Adipocyte (in vitro differentiated cells): ENCODE measurements around the gene JAZF1.

Experiments
- DNase-seq: peaks from one replicate; pipeline ENCODE4 v3.0.0-alpha.2; 2015; ENCODE audit warnings: low read depth
- H3K27me3 ChIP-seq: replicated peaks from 2 replicates; pipeline ENCODE4 v1.7.0; 2013; ENCODE audit warnings: mild to moderate bottlenecking, low read length, moderate library complexity; ENCODE audit not compliant: control insufficient read depth, insufficient read depth
- H3K36me3 ChIP-seq: 2 replicates; pipeline ENCODE4 v1.7.0; 2013; ENCODE audit warnings: low read length, mild to moderate bottlenecking, moderate library complexity; ENCODE audit not compliant: control insufficient read depth, insufficient read depth, severe bottlenecking
- H3K4me1 ChIP-seq: 2 replicates; pipeline ENCODE4 v1.7.0; 2013; ENCODE audit warnings: mild to moderate bottlenecking, low read length, moderate library complexity; ENCODE audit not compliant: control insufficient read depth, insufficient read depth
- H3K4me3 ChIP-seq: 2 replicates; pipeline ENCODE4 v1.7.0; 2013; ENCODE audit warnings: mild to moderate bottlenecking, low read length, moderate library complexity
- H3K9ac ChIP-seq: 2 replicates; pipeline ENCODE4 v1.7.0; 2013; ENCODE audit warnings: mild to moderate bottlenecking, low read length, moderate library complexity
- H3K9me3 ChIP-seq: 2 replicates; pipeline ENCODE4 v1.7.0; 2013; ENCODE audit warnings: mild to moderate bottlenecking, low read length, moderate library complexity; ENCODE audit not compliant: control insufficient read depth

JAZF1 gene

DNA sequence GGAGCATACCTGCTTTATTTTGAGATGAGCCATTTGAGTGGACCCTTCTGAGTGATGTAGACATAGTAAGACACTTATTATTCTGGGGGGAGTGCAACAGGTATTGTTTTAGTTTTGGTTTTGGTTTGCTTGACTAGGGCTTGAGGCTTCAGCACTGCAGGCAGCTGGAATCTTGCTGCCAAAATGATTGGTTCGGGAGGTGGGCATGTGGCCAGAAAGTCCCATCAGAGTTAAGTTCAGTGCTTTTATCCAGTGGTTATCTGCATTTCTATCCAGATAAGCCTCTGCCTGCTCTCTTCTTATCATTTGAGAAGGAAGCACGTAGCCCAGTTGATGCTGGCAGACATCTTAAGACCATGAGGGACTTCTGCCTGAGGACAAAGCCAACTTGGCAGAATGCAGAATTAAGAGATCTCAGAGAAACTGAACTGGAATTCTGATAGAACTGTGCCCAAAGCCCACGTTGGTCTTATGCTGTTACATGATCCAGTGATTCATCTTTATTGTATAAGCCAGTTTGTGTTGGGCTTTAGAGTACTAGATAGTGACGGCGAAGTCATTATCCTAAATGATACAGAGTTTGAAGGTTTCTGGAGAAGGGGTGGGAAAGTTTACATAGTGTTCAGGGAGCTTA, 9.6 kb upstream of the JAZF1 start:
- Histone ChIP-seq H3K36me3 (no peaks in the 10 kb centered on the region), H3K4me3 (no peak overlapping the region), H3K9ac (no peak overlapping the region), H3K9me3 (no peaks in the 10 kb centered on the region), H3K4me1 (no peaks in the 10 kb centered on the region), H3K27me3 (no peaks in the 10 kb centered on the region)
- DNase-seq, result no peak

DNA sequence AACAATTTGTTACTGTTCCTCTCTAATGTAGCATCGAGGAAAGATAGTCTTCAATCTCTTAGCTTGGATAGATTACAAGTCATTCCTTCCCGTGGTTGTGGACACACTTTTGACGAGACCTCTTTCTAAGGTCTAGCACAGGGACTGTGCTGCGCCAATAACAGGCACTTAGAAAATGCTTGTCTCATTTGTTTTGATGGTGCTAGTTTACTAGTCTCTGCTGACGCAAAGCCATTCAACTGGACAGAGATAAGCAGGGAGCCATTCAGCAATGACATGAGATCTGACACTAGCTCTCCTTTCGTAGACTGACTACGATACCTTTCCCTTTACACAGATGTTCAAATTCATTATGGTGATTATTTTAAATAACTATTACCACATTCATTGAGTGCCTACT, 6.4 kb upstream of the JAZF1 start:
- Histone ChIP-seq H3K9me3 (no peaks in the 10 kb centered on the region), H3K4me3 (no peak overlapping the region), H3K36me3 (no peaks in the 10 kb centered on the region), H3K4me1 (no peaks in the 10 kb centered on the region), H3K9ac (no peak overlapping the region), H3K27me3 (no peaks in the 10 kb centered on the region)
- no peak for DNase-seq

DNA sequence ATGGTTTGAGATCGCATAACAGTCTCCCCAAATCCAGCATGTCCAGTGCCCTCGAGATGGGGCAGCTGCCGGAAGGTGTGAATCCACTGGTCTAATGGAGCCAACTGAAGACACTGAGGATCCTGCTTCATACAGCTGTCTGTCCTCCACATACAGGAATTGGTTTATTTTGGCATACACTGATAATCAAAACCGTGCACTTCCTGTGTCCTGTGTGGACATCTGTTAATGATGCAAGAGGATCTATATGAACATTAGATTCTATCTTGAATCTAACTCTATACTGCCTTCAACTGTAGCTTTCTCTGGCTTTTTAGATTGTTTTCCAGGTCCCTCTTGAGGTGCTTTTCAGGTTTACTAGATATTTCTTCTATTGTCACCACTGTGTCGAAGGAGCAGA, 3.0 kb upstream of the JAZF1 start:
- peak; percentile 42 for DNase-seq
- Histone ChIP-seq H3K9ac (no peak overlapping the region), H3K9me3 (no peaks in the 10 kb centered on the region), H3K36me3 (no peaks in the 10 kb centered on the region), H3K4me3 (no peak overlapping the region), H3K4me1 (peaks cover 5% of the 10 kb centered on the region), H3K27me3 (no peaks in the 10 kb centered on the region)

DNA sequence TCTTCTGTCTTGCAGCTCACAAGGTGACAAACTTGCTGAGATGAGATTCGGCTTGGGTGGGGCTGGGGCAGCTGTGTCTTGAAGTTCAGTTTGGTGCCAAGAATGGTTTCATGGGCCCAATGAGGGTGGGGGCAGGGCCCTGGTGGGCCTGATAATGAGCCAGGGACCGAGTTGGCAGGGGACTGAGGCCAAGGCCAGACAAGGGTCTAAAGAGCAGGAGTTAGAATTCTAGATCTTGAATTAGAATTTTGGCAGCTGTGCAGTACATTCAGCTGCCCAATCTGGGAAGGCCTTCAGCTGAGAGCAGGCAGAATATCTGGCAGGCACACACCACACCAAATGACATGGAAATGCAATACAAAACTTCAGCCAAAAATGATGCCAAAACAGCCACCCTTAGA, 1.5 kb upstream of the JAZF1 start:
- H3K4me1 ChIP-seq, result peaks cover 13% of the 10 kb centered on the region
- H3K4me3 ChIP-seq, result no peak overlapping the region
- no peak overlapping the region for H3K9ac ChIP-seq
- no peaks in the 10 kb centered on the region for H3K27me3 ChIP-seq
- no peak for DNase-seq
- H3K36me3 ChIP-seq, result no peaks in the 10 kb centered on the region
- H3K9me3 ChIP-seq, result no peaks in the 10 kb centered on the region

DNA sequence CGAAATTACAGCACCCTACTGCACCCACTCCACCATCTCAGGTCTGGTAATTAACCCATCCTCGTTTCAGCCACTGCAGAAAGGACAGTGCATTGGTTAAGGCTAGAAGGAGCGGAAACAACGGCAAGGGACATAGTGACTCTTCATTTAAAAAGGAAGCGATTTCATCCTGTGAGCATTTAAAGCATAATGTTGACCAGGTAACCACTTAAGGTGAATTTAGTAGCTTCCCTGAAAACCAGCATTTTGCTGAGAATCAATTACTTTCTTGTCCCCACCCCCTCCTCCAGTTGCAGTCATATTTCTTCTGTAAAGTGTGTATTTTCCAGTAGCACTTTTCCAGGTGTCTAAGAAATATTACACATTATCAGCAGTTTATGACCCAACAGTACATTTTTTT, 821 bp upstream of the JAZF1 start:
- Histone ChIP-seq H3K4me3 (no peak overlapping the region), H3K9me3 (no peaks in the 10 kb centered on the region), H3K9ac (no peak overlapping the region), H3K4me1 (peaks cover 19% of the 10 kb centered on the region), H3K36me3 (no peaks in the 10 kb centered on the region), H3K27me3 (no peaks in the 10 kb centered on the region)
- no peak for DNase-seq

DNA sequence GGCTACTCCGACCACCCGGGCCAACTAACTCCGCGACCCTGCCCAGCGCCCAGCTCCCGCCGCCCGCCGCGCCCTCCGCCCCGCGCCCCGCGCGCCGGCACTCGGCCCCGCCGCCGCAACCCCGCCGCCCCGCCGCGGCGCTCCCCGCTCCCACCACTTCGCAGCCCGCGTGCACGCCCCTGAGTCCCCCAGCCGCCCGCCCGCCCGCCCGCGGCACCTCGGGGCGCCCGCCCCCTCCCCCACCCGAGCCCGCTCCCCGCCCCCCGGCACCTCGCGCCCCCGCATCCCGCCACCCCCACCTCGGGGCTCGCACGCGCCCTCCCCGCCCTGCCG, 598 bp downstream of the JAZF1 start:
- DNase-seq, result peak; percentile 48
- H3K36me3 ChIP-seq, result no peaks in the 10 kb centered on the region
- H3K9ac ChIP-seq, result no peak overlapping the region
- no peak overlapping the region for H3K4me3 ChIP-seq
- no peaks in the 10 kb centered on the region for H3K27me3 ChIP-seq
- H3K9me3 ChIP-seq, result no peaks in the 10 kb centered on the region
- peaks cover 25% of the 10 kb centered on the region for H3K4me1 ChIP-seq

DNA sequence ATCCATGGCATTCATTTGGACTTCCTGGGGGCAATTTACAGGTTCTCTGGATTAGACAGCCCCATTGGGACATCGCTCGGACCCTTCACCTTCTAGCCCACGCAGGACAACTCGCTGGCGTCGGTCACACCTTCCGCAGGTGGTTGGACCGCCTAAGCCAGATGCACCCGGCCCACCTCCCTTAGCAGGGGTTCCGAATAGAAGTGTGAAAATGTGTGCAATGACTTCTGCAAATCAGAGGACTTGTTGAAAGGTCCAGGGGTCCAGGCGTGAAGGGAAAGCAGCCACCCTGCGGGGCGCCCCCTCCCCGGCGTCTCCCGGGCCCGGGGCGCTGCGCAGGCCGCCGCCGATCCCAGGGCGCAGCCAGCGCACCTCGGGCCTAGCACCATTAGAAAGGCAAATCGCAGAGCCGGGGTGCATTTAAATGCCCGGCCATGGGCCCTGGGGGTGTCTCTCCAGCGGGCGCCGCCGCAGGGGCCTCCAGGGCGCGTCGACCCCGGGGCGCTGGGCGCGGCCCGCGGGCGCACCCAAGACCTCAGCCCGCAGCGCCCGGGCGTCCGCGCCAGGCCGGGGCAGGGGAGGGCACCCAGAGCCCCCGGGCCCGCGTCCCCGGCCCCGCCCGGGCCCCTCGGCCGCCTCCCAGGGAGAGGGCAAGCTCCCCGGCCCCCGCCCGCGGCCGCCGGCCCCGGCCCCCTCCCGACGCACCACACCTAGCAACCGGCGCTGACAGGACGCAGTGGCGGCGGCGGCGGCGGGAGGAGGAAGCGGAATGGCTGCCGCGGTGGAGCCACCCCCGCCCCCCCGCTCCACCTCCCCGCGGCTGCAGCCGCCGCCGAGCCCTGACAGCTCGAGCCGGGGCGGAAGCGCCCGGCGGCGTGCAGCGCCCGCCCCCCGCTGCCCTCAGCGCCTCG, 1.2 kb downstream of the JAZF1 start:
- peak; percentile 88 for DNase-seq
- peak overlapping the region; percentile 89 for H3K9ac ChIP-seq
- H3K4me3 ChIP-seq, result peak overlapping the region; percentile 87

DNA sequence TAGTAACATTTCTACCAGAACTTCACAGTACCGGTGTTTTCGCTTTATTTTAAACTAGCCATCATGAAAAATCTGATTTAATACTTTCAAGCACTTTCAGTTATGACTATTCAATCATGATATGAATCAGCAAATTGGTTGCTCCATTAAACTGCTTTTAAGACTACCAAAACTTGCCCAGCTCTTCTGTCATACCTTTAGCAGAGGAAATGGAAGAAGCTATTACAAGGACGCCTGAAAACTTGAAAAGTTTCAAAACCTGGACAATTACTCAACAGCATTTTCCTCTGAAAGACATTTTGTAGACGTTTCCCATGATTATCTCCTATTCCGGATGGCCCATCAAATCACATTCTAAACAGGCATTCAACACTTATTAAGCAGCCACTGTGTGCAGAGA, 2.0 kb downstream of the JAZF1 start:
- Histone ChIP-seq H3K27me3 (no peaks in the 10 kb centered on the region), H3K4me1 (peaks cover 25% of the 10 kb centered on the region), H3K9ac (peak overlapping the region; percentile 89), H3K36me3 (no peaks in the 10 kb centered on the region), H3K4me3 (peak overlapping the region; percentile 87), H3K9me3 (no peaks in the 10 kb centered on the region)
- peak; percentile 45 for DNase-seq

More for the DNA sequence above, 1.2 kb downstream of the JAZF1 start:
- Histone ChIP-seq H3K4me1 (peaks cover 25% of the 10 kb centered on the region), H3K36me3 (no peaks in the 10 kb centered on the region), H3K27me3 (no peaks in the 10 kb centered on the region), H3K9me3 (no peaks in the 10 kb centered on the region)

DNA sequence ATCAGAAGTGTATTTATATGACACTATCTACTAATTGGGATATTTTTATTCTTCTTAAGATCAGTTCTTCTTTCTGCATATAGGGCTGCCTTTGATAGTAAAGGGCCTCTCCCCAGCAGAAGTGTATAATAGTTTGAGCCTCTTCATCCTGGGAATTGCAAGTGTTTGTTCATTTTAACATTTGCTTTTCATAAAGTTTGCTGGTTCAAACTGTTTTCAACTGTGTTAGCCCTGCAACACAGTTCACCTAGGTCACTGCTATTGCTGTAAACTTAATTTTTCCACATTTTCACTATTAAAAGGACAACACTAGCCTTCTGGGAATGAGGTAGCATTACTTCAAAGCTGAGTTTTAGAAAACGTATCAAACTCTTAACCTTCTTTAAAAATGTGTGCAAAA, 2.8 kb downstream of the JAZF1 start:
- DNase-seq, result no peak
- Histone ChIP-seq H3K9ac (no peak overlapping the region), H3K4me1 (peaks cover 25% of the 10 kb centered on the region), H3K4me3 (no peak overlapping the region), H3K9me3 (no peaks in the 10 kb centered on the region), H3K36me3 (no peaks in the 10 kb centered on the region), H3K27me3 (no peaks in the 10 kb centered on the region)

DNA sequence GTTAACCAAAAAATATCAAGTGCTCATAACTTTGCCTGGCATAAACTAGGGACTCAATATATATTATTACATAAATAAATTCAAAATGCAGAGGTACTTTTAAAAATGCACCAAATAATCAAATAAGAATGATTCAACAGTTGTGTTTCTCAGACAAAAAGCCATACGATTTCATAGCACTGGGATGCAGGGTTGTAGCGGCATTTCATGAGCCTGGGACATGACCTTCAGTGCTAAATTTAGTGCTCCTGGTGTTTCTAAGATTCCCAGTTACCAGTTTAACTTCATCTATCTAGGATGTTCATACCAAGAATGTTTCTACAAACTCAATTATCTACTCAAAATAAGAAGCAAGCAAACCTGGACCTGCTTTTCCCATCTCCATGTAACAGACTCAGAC, 4.0 kb downstream of the JAZF1 start:
- no peak for DNase-seq
- H3K4me1 ChIP-seq, result peaks cover 25% of the 10 kb centered on the region
- no peaks in the 10 kb centered on the region for H3K27me3 ChIP-seq

DNA sequence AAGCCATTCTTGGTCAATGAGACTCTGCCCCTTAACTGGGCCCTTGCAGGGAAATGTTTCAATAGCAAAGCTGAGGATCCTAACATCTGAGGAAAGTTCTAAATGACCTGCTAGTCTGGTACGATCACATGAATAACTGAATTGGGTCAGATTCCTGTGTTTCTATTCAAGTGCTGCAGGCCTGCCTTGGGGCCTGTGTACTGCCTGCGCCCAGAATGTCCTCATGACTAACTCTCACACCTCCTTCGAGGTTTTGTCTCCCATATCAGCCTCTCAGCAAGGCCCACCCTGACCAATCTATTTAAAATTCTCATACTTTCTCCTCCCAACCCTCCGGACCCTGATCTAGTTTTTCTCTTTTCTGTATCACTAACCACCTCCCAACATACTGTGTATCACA, 4.4 kb downstream of the JAZF1 start:
- no peak for DNase-seq
- no peaks in the 10 kb centered on the region for H3K27me3 ChIP-seq
- peaks cover 25% of the 10 kb centered on the region for H3K4me1 ChIP-seq
- H3K36me3 ChIP-seq, result no peaks in the 10 kb centered on the region
- H3K4me3 ChIP-seq, result no peak overlapping the region
- no peak overlapping the region for H3K9ac ChIP-seq
- H3K9me3 ChIP-seq, result no peaks in the 10 kb centered on the region

More for the DNA sequence above, 4.0 kb downstream of the JAZF1 start:
- Histone ChIP-seq H3K4me3 (no peak overlapping the region), H3K9ac (no peak overlapping the region), H3K9me3 (no peaks in the 10 kb centered on the region), H3K36me3 (no peaks in the 10 kb centered on the region)
